Activated T-helper 9 cell treated with anti-CD3 and anti-CD28 coated beads, Interleukin-2, amount 50 U/mL, for 16 hours (primary cell): ENCODE results near the gene FGD6.
"Not testable (repeated sequence)": the region's sequence is repeated elsewhere in the genome, so short reads cannot be mapped to it uniquely, and the experiment has no call there.

Source experiments
- DNase-seq: peaks from one replicate; pipeline ENCODE4 v3.0.0-alpha.2; 2020; ENCODE audit warnings: low read depth

The FGD6 gene

GRCh38 chr12:95178136-95178535, 39.1 kb downstream of the FGD6 start:
- DNase-seq: no peak

GRCh38 chr12:95177201-95177768, 40.0 kb downstream of the FGD6 start:
- DNase-seq: no peak

- DNase-seq: no peak
Measured at GRCh38 chr12:95173392-95174251, 43.6 kb downstream of the FGD6 start.

GRCh38 chr12:95169368-95169767, 47.9 kb downstream of the FGD6 start:
- DNase-seq: no peak

- no peak for DNase-seq
Measured at GRCh38 chr12:95168746-95169145, 48.5 kb downstream of the FGD6 start.

GRCh38 chr12:95164656-95165055, 52.6 kb downstream of the FGD6 start:
- no peak for DNase-seq

GRCh38 chr12:95158919-95159318, 58.3 kb downstream of the FGD6 start:
- no peak for DNase-seq

- DNase-seq: no peak
Measured at GRCh38 chr12:95151821-95152220, 65.4 kb downstream of the FGD6 start.

- no peak for DNase-seq
Measured at GRCh38 chr12:95151406-95151805, 65.9 kb downstream of the FGD6 start.

GRCh38 chr12:95150501-95150900, 66.8 kb downstream of the FGD6 start:
- no peak for DNase-seq

- no peak for DNase-seq
Measured at GRCh38 chr12:95147866-95148265, 69.4 kb downstream of the FGD6 start.

- no peak for DNase-seq
Measured at GRCh38 chr12:95146769-95147168, 70.5 kb downstream of the FGD6 start.

GRCh38 chr12:95143621-95144205, 73.6 kb downstream of the FGD6 start:
- no peak for DNase-seq

GRCh38 chr12:95142431-95143151, 74.7 kb downstream of the FGD6 start:
- no peak for DNase-seq

- DNase-seq: no peak
Measured at GRCh38 chr12:95141310-95141709, 76.0 kb downstream of the FGD6 start.

GRCh38 chr12:95138031-95138430, 79.2 kb downstream of the FGD6 start:
- DNase-seq: not testable (repeated sequence)

- DNase-seq: no peak
Measured at GRCh38 chr12:95136598-95136997, 80.7 kb downstream of the FGD6 start.

- DNase-seq: no peak
Measured at GRCh38 chr12:95134085-95134484, 83.2 kb downstream of the FGD6 start.

GRCh38 chr12:95131589-95132340, 85.5 kb downstream of the FGD6 start:
- DNase-seq: no peak

- no peak for DNase-seq
Measured at GRCh38 chr12:95130096-95130495, 87.2 kb downstream of the FGD6 start.

- DNase-seq: no peak
Measured at GRCh38 chr12:95129115-95129514, 88.2 kb downstream of the FGD6 start.

GRCh38 chr12:95126736-95127135, 90.5 kb downstream of the FGD6 start:
- no peak for DNase-seq
